PFSK-1 (cell line): ENCODE measurements around the gene KIF18A.

Source experiments
- POLR2AphosphoS5 ChIP-seq: IDR thresholded peaks from 2 replicates; pipeline ENCODE4 v1.6.1; 2012; ENCODE audit warnings: low read depth, mild to moderate bottlenecking, control low read depth, low read length, moderate library complexity
- SIN3A ChIP-seq: IDR thresholded peaks from 2 replicates; pipeline ENCODE4 v1.6.1; 2012; ENCODE audit warnings: mild to moderate bottlenecking, low read length, moderate library complexity, borderline replicate concordance; ENCODE audit not compliant: insufficient read depth
- TAF1 ChIP-seq: IDR thresholded peaks from 2 replicates; pipeline ENCODE4 v1.6.1; 2012; ENCODE audit warnings: low read length, control low read depth, borderline replicate concordance; ENCODE audit not compliant: insufficient read depth

GRCh38 chr11:28099715-28100114 is 8.2 kb downstream of the KIF18A start:
- TF ChIP-seq TAF1 (no peak), POLR2AphosphoS5 (no peak), SIN3A (no peak)
